Embryonic facial prominence (tissue), 1 donor: Measurements from ENCODE around the gene GPR141.

Source experiments
- DNase-seq: peaks from one replicate; pipeline ENCODE4 v3.0.0-alpha.2; 2016; ENCODE audit errors: extremely low spot score

Gene GPR141

DNA sequence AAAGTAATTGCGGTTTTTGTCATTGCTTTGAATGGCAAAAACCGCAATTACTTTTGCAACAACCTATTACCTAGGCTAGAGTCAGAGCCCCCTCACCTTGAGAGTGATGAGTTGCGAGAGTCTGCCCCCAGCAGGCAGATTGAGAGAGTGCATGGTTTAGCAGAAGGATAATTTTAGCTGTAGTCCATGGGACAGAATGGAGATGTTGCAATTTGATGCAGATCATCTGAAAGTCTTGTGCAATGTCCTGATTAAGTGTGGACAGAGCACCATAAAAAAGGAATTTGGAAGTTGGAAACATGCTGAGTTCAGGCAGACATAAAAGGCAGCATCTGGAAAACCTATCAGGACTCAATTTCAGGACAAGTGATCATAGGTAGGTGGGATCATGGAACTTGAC is 48.7 kb downstream of the GPR141 start:
- DNase-seq: no peak

DNA sequence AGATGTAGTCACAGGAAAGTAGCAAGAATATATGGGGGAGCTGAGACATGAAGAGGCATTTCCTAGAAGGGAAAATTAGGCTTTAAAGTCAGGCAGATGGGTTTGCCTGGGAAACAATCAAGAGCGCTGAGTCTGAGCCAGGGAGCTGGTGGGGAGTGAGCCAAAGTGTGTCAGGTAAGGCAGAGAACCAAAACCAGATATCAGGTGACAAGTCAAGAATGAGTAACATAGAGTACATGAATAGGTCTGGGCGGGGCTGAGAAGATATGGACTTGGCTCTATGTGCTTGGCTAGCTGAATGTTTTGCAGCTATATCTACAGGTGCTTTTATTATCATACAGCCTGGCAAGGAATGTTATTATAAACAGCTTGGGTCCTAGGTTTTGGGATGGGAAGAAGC is 49.3 kb downstream of the GPR141 start:
- no peak for DNase-seq

DNA sequence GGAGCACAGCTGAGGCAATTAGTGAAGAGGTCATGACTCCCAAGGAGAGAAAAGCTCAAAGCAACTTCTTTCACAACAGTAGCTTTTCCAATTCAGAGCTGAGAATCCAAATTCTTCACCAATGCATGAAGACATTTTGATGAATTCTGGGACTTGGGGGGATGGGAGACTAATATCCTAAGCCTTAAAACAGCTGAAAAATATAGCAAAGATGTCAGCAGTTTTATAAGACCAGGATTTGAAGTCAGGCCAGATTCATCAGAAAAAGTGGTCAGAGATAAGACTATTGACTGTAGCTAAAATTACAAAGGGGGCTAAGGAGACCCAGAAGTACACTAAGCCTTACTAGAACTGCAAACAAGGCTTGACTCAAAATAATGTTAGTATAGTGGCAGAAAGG is 51.6 kb downstream of the GPR141 start:
- no peak for DNase-seq

DNA sequence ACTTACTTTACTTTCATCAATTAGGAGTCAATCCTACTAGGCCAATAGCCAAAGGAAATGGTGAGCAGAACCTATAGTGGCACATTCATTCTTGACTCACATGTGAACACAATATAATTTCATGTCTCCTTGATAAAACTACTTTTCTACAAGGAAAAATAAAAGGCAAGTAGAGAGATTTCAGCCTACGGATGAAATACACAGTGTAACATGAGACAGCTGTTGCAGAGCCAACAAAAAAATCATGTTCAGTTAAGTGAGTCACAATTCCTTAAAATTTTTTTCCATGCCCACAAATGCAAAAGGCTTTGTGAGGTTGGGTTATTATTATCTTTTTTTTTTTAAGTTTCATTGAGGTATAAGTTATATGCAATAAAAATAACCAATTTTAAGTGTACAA is 54.8 kb downstream of the GPR141 start:
- no peak for DNase-seq

DNA sequence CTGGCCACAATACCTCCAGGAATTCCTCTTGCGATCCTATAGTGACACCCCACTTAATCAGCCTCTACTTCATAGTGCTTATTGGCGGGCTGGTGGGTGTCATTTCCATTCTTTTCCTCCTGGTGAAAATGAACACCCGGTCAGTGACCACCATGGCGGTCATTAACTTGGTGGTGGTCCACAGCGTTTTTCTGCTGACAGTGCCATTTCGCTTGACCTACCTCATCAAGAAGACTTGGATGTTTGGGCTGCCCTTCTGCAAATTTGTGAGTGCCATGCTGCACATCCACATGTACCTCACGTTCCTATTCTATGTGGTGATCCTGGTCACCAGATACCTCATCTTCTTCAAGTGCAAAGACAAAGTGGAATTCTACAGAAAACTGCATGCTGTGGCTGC is 56.8 kb downstream of the GPR141 start:
- no peak for DNase-seq

DNA sequence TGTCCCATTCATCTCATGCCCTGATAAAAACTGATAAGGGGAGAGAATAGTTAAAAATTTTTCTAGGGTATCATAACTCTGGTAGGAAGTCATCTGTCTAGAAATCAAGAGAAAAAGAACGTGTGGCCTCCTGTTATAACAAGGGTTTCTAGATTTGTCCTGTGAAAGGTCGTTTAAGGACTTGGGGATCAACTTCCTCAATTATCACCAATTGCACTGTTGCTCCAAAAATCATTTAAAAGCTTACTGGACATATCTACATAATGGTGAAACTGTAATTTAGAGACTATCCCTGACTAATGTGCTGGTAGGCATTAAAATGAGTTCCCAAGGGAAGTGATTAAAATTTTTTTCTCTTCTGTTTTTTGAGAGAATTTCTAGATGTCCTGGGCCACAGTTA is 58.2 kb downstream of the GPR141 start:
- DNase-seq: no peak

DNA sequence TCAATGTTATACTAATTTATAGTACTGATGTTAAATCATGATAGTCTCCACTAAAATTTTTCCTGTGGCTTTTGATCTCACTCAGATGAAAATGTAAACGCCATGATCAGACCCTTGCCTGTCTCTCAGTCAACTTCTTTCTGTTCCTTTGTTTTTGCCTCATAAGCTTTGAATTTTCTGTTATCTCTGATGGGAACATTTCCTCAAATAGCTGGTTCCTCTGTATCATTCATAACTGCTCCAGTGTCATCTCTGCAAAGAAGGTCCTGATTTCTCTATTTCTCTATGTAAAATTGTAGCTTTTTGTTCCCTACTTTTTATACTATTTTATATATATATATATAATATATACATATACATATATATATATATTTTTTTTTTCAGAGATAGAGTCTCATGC is 67.5 kb downstream of the GPR141 start:
- DNase-seq: no peak

DNA sequence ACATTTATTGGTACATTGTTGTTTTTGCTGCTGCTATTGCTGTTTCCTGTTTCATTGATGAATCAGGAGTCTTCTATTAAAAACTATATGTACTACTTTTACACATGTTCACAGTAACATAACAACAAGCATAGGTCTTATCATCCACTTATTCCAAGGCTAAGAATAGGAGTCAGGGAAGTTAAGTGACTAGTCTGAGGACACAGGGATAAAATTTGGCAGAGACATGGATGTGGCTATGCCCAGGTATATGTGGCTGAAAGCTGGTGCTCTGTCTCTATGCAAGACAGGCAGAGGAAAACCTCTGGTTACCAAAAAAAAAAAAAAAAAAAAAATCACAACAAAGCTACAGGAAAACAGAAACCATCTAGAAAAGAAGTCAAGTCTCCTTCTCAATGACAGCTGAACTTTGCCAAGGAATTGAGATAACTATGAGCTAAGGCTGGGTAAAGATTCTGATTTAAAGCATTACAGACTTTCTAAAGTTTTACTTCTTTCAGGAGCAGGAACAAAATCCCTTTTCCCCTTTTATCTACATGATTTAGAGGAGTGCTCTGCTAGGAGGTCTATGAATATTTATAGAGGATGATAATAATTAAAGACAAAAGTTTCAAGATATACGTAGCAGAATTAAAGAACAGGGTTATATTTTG is 70.0 kb downstream of the GPR141 start:
- DNase-seq: no peak

DNA sequence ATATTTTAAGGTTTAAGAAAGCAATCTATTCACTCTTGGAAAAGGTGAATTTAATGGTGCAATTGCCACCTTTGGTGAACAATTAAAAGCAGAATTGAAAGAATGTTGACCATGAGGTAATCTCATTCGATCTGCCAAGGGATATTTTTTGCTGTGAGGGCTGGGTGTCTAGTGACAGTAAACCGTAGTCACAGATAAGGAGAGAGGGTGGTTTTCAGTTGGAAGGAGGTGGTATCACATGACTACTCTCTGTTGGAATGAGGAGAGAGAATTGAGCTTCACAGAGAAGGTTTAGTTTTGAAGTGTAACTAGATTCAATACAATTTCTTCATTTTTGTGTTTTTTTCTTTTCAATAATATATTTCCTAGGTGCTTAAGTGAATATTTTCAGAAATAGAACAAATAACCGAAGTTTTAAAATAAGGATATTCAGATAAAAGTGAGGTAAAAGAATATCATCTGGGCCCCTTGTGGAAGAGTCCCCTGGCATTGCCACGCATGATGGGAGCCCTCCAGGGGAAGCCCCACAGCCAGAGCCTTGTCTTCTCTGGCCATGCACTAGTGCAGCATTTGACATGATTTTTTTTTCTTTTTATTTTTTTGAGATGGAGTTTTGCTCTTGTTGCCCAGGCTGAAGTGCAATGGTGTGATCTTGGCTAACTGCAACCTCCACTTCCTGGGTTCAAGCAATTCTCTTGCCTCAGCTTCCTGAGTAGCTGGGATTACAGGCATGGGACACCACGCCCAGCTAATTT is 73.4 kb downstream of the GPR141 start:
- no peak for DNase-seq

DNA sequence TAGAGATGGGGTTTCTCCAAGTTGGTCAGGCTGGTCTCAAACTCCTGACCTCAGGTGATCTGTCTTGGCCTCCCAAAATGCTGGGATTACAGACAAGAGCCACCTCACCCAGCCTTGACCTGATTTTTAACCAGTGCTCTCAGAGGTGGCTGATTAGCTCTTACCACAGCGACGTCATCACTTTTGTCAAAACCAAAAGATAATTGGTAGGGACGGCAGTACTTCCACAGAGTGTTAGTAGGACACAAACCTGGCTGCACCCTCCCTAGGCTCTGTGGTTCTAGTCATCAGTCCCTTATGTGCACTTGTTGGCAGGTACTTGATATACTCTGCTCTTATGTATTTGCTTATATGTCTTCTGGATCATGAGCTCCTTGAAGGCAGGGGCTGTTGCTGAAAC is 74.0 kb downstream of the GPR141 start:
- no peak for DNase-seq

DNA sequence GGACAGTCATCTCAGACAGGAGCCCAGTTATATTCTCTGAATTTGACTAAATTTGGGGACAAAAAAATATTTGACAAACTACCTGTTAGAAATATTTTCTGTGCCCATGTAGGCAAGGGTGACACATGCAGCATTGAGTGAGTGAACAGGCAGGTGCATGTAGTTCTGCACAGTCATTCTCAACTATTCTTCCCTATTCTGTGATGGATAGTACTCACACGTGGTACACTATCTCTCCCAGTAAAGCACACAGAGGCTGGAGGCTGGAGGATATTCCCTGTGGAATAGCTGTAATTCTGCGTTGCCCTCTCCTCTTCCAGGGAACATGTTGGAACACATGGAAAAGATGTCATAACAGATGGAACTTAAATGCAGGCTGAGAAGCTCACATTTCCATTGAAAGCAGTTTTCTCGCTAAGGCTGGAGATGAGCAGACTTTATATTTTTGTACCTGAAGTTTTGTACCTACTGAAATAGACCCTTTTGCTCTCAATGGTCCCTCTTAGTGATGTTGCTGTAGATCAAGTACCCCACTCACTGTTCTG is 75.0 kb downstream of the GPR141 start:
- no peak for DNase-seq

DNA sequence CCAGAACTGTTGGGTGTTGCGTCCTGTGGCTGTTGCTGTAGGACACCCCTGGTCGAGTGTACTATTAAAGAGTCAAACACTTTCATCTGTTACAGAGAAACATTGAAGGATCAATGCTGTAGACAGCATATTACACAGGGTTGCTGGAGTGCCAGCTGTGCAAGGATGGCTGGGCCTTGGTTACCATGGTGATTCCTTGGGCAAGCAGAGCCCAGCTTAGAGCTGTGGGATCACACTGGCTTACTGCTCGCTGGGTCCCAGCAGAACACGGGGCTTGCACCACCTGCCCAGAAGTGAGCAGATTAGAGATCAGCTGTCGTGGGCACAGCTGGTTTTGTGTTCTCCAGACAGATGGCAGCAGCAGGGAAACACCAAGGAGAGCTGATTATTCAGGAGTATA is 76.0 kb downstream of the GPR141 start:
- no peak for DNase-seq

DNA sequence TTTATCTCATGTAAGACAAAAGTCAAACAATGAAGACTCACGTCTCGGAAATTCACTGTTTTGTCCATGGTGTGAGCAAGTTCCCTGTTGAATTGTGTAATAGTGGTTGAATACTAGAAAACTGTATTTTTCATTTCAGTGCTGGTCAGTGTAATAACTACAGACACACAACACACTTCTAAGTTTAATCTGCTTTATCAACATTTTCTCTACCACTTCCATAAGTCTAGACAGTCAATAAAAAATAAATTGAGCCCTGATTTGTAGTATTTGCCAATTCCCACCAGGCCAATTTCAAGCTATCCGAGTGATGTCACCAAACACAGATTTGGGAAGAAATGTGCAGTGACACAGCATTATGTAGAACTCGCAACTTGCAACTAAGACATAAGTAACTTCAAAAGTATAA is 81.9 kb downstream of the GPR141 start:
- DNase-seq: no peak

DNA sequence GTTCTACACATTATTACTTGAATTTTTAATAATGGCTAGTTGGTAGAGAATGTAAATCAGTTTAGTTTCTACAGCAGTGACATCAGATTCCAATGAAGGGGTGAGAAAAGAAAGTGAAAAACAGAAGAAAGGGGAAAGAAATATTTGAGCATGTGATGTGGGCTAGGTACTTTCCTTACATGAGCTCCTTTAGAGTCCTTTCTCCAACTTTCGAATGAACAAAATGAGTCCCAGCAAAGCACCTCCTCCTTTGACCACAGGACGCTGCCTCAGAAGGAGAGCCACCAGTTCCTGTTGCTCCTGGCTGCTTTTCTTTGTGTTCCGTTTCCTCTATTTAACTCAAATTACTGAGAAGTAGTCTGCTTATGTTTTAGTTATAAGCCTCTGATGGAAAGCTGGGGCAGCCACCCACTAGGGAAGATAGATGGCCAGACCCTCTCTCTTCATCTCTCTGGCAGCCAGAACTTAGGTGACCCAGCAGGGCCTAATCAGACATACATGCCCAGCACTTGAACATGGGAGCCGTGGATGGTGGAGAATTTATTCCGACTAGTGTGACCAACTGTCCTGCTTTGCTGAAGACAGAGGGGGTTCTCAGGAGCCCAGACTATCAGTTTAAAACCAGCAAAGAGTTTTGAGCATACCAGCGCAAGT is 82.4 kb downstream of the GPR141 start:
- no peak for DNase-seq

DNA sequence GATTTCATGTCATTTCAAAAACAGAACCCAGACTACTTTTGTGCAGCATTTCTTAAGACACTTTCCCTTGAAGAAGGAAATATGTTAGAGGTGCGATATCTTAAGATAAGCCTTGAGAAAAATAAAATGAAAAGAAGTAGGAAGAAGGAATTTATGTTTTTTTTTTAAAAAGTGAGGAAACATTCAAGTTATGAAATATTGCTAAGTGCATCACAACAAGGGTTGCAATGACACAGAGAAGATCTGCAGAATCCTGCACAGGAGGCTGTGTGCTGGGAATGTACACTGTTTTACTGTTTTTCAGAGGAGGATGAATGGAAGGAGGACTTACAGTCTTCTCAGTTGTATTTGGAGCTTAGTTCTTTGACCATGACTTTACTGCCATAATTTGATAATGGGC is 85.0 kb downstream of the GPR141 start:
- no peak for DNase-seq

DNA sequence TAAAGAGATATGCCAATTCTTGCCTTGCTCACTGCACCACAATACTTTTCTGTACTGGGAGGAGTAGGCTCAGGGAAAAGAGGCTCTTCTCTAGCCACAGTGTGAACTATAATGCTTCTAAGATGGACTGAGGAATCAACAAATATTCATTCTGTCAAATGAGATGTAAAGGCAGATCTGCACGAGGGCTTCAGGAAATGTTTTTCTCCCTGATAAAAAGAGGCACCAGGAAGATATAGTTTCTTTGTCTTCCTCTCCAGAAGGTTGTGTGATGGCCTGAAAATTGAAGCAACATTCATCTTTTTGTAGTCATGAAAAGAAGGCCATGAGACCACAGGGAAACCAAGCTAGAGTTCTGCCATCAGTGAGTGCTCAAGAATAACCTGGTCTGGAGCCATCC is 85.7 kb downstream of the GPR141 start:
- no peak for DNase-seq

DNA sequence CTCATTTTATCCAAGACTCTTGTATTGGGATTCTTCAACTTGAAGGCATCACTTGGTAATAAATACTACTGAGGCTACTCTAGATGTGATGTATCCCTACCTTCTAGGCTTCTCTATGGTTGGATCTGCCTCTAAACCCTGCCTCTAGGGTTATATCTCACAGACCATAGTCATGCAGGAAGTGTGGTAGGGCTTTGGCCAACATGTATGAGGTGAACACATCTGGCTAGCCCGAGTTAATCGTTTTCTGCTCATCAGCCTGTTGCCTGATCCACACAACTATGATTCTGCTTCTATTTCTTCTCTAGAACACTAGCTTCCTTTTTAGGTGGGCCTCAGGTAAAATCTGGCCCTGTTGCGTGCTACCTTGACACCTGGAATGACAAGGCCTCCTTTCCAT is 86.2 kb downstream of the GPR141 start:
- no peak for DNase-seq

DNA sequence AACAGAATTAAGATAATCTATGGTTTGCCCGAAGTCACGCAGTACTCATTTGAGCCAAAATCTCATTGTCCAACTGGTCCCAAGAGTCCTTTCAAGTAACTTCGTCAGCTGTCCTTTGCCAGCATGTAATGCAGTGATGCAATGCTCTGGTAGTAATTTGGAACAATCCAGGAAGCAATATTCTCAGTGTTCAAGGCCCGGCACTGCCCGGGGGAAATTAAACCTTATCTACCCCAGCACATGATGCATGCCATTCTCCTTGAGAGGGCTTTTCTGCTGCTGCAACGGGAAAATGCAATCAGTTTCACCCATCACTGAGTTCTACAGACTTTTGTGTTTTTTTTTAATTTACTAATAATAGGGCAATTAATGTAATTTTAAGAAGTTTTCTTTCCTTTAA is 87.3 kb downstream of the GPR141 start:
- DNase-seq: no peak

DNA sequence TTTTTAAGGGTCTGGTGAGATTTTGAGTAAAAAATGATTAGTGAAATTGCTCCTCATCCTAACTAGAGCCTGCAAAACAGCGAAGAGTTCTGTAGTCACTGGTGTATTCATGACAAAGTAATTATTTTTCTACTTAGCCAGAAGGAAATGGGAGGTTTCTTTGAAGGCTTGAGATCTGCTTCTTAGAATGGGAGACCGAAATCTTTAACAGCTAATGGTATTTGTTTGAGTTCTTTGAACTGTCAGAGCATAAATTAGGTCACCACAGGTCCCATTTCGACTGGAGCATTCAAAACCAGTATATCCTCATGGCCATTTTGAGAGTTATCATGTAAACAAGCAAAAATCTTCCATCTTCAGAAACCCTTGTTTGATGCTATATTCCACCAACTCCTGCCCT is 87.8 kb downstream of the GPR141 start:
- no peak for DNase-seq

DNA sequence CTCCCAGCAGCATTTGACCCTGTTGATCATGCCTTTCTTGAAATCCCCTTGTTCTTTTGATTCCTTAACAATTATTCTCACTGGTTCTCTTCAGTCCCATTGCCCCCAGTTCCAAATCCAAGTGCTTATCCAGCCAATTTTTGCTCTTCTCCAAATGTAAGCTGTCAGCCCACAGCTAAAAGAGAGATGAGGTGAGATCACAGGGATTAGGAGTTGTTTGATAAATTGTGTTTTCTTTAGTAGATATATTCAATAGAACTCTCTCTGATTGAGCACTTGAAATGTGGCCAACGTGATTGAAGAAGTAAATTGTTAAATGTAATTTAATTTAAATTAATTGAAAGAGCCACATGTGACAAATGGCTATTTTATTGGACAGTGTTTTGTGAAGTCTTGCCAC is 88.2 kb downstream of the GPR141 start:
- DNase-seq: no peak

DNA sequence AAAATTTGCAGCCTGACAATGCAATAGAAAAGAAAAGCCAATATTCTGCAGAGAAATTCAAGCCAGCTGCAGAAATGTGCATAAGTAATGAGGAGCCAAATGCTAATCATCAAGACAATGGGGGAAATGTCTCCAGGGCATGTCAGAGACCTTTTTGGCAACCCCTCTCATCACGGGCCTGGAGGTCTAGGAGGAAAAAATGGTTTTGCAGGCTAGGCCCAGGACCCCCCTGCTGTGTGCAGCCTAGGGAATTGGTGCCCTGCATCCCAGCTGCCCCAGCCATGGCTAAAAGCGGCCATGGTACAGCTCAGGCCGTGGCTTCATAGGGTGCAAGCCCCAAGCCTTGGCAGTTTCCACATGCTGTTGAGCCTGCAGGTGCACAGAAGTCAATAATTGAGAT is 92.4 kb downstream of the GPR141 start:
- no peak for DNase-seq

DNA sequence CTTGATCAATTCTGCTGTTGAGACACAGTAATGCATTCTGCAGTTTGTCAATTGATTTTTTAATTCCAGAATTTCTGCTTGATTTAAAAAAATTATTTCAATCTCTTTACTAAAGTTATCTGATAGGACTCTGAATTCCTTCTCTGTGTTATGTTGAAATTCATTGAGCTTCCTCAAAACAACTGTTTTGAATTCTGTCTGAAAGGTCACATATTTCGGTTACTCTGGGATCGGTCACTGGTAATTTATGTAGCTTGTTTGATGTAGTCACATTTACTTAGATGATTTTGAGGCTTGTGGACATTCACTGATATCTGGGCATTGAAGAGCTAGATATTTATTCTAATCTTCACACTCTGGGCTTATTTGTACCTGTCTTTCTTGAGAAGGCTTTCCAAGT is 97.6 kb downstream of the GPR141 start:
- DNase-seq: no peak

DNA sequence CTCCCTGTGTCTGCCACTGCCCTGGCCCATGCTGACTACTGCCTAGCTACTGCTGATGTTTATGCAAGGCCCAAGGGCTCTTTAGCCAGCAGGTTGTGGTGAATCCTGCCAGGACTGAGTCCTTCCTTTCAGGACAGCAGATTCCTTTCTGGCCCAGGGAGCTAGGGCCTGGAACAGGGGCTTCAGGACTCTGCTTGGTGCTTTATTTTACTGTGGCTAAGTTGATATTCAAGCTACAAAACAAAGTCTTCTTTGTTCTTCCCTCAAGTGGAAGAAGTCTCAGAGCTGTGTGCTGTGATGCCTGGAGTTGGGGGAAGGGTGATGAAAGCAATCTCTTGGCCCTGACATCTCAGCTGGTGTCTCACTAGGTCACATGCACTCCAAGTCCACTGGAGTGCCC is 98.6 kb downstream of the GPR141 start:
- no peak for DNase-seq
